ENCODE measurements around the gene CPS1.

The CPS1 gene

DNA sequence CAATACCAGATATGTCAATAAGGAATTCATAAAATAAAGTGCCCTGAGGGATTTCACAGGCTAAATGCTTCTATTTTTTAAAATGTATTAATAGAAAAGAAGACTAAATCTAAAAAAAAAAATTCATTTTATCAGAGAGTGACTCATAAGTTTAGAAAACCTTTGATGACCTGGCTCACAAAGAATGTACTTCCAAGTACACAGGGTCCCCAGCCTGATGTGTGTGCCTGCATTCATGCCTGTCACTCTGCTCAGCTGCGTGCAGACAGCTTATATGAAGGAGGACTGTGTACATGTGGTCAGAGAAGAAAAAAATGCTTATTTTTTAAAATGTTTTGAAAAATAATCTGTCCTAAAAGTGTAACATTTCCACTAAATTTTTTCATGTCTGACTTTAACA lies 3.0 kb upstream of the CPS1 start:
- H3K4me2 ChIP-seq (ENCODE audit: low read depth, low read length, poor library complexity, severe bottlenecking), result no peak overlapping the region
- H3K36me3 ChIP-seq (ENCODE audit: low read length), result no peaks in the 10 kb centered on the region
- H3F3A ChIP-seq (ENCODE audit: insufficient read depth), result no peaks in the 10 kb centered on the region
- H2AFZ ChIP-seq (ENCODE audit: low read depth, low read length, severe bottlenecking), result no peak overlapping the region
- H3K27ac ChIP-seq (ENCODE audit: low read depth, low read length), result no peak overlapping the region
- H3K79me2 ChIP-seq (ENCODE audit: insufficient read depth, low read length), result no peaks in the 10 kb centered on the region
- no peak overlapping the region for H3K9ac ChIP-seq (ENCODE audit: low read length)
- H3K9me2 ChIP-seq (replicated peaks; ENCODE audit: insufficient read depth, low read length), result no peaks in the 10 kb centered on the region
- H3K9me3 ChIP-seq (ENCODE audit: insufficient read depth, low read length), result no peaks in the 10 kb centered on the region
- no peak overlapping the region for H3K4me3 ChIP-seq (ENCODE audit: insufficient read depth, low read length, poor library complexity, severe bottlenecking)
- TF ChIP-seq EZH2phosphoT487 (conservative IDR thresholded peaks at IDR 0.05; ENCODE audit: low read length), result no peak
- no peak for TF ChIP-seq CTCF (IDR thresholded peaks at IDR 0.05; ENCODE audit: insufficient read depth, low read length, poor library complexity, severe bottlenecking)
- no peaks in the 10 kb centered on the region for H4K20me1 ChIP-seq (ENCODE audit: low read depth, low read length)
- no peaks in the 10 kb centered on the region for H3K27me3 ChIP-seq (ENCODE audit: low read length)

DNA sequence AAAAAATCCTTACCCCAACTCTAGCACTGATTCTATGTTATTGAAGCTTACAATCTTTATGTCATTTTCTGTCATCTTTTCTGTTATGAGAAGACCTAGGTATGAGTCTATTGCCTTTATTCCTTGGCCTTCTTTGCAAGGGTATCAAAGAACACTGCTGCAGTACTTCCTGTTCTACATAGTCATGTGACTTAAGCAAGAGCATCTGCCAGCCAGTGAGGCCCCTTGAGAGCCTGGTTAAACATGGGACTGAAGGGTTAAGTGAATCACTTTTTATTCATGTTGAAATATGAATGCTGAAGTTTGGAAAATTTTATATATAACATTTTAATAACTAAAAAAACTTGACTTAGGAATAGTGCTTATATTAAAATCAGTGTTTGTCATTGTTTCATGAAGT lies 844 bp upstream of the CPS1 start:
- Histone ChIP-seq H3K9ac (ENCODE audit: low read length) (no peak overlapping the region), H3K4me2 (ENCODE audit: low read depth, low read length, poor library complexity, severe bottlenecking) (no peak overlapping the region), H4K20me1 (ENCODE audit: low read depth, low read length) (no peaks in the 10 kb centered on the region), H3K36me3 (ENCODE audit: low read length) (no peaks in the 10 kb centered on the region), H3K9me3 (ENCODE audit: insufficient read depth, low read length) (no peaks in the 10 kb centered on the region), H3K4me3 (ENCODE audit: insufficient read depth, low read length, poor library complexity, severe bottlenecking) (no peak overlapping the region), H3K79me2 (ENCODE audit: insufficient read depth, low read length) (no peaks in the 10 kb centered on the region), H3K9me2 (replicated peaks; ENCODE audit: insufficient read depth, low read length) (no peaks in the 10 kb centered on the region), H3K27me3 (ENCODE audit: low read length) (no peaks in the 10 kb centered on the region), H2AFZ (ENCODE audit: low read depth, low read length, severe bottlenecking) (no peak overlapping the region), H3F3A (ENCODE audit: insufficient read depth) (no peaks in the 10 kb centered on the region), H3K27ac (ENCODE audit: low read depth, low read length) (no peak overlapping the region)
- TF ChIP-seq CTCF (IDR thresholded peaks at IDR 0.05; ENCODE audit: insufficient read depth, low read length, poor library complexity, severe bottlenecking), result no peak
- no peak for TF ChIP-seq EZH2phosphoT487 (conservative IDR thresholded peaks at IDR 0.05; ENCODE audit: low read length)

DNA sequence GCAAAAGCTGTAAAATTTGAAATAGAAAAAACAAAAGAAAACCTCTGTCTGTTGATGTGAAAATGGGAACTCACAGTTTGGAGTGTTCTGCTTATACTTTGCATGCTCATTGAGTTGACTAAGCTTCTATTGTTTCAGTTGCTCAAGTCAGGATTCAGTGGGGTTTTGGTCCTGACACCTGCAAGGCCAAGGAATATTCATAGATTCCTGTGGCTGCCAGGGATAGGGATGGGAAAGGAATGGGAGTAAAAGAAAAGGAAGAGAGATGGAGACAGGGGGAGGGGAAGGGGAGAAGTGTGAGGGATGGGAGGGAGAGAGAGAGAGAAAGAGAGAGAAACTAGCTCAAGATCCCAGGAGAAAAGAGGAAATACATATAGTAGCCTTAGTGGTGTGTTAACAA lies 1.3 kb downstream of the CPS1 start:
- Histone ChIP-seq H3K27ac (ENCODE audit: low read depth, low read length) (no peak overlapping the region), H3K27me3 (ENCODE audit: low read length) (no peaks in the 10 kb centered on the region), H3K9ac (ENCODE audit: low read length) (no peak overlapping the region), H3K4me3 (ENCODE audit: insufficient read depth, low read length, poor library complexity, severe bottlenecking) (no peak overlapping the region), H3K79me2 (ENCODE audit: insufficient read depth, low read length) (no peaks in the 10 kb centered on the region), H2AFZ (ENCODE audit: low read depth, low read length, severe bottlenecking) (no peak overlapping the region), H3K9me3 (ENCODE audit: insufficient read depth, low read length) (no peaks in the 10 kb centered on the region), H3K9me2 (replicated peaks; ENCODE audit: insufficient read depth, low read length) (no peaks in the 10 kb centered on the region), H3K4me2 (ENCODE audit: low read depth, low read length, poor library complexity, severe bottlenecking) (no peak overlapping the region), H4K20me1 (ENCODE audit: low read depth, low read length) (no peaks in the 10 kb centered on the region), H3F3A (ENCODE audit: insufficient read depth) (no peaks in the 10 kb centered on the region), H3K36me3 (ENCODE audit: low read length) (no peaks in the 10 kb centered on the region)
- TF ChIP-seq CTCF (IDR thresholded peaks at IDR 0.05; ENCODE audit: insufficient read depth, low read length, poor library complexity, severe bottlenecking) (no peak), EZH2phosphoT487 (conservative IDR thresholded peaks at IDR 0.05; ENCODE audit: low read length) (no peak)

DNA sequence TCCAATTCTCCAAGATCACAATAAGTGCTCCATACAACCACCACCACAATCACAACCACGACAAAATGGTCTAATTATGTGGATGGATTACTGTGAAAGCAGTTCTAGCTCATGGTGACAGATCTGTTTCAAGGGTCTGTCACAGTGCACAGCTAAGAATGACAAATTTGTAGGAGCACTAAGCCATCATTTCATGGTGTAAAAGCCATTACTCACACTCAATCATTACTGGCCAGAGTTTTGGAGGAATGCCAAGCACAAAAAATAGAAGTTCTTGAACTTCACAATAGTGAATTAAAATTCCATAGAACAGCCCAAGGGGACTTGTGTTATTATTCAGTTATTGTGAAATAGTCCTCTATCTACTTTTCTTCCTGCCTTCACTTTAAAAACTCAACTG lies 2.3 kb downstream of the CPS1 start:
- TF ChIP-seq CTCF (IDR thresholded peaks at IDR 0.05; ENCODE audit: insufficient read depth, low read length, poor library complexity, severe bottlenecking), result no peak
- TF ChIP-seq EZH2phosphoT487 (conservative IDR thresholded peaks at IDR 0.05; ENCODE audit: low read length), result no peak
- no peaks in the 10 kb centered on the region for H3K36me3 ChIP-seq (ENCODE audit: low read length)
- H3K9ac ChIP-seq (ENCODE audit: low read length), result no peak overlapping the region
- no peaks in the 10 kb centered on the region for H3K27me3 ChIP-seq (ENCODE audit: low read length)
- no peak overlapping the region for H2AFZ ChIP-seq (ENCODE audit: low read depth, low read length, severe bottlenecking)
- no peaks in the 10 kb centered on the region for H3K79me2 ChIP-seq (ENCODE audit: insufficient read depth, low read length)
- H3K4me3 ChIP-seq (ENCODE audit: insufficient read depth, low read length, poor library complexity, severe bottlenecking), result no peak overlapping the region
- no peaks in the 10 kb centered on the region for H4K20me1 ChIP-seq (ENCODE audit: low read depth, low read length)
- H3F3A ChIP-seq (ENCODE audit: insufficient read depth), result no peaks in the 10 kb centered on the region
- no peak overlapping the region for H3K27ac ChIP-seq (ENCODE audit: low read depth, low read length)
- no peak overlapping the region for H3K4me2 ChIP-seq (ENCODE audit: low read depth, low read length, poor library complexity, severe bottlenecking)
- no peaks in the 10 kb centered on the region for H3K9me2 ChIP-seq (replicated peaks; ENCODE audit: insufficient read depth, low read length)
- H3K9me3 ChIP-seq (ENCODE audit: insufficient read depth, low read length), result no peaks in the 10 kb centered on the region

Data from SU-DHL-6 (cell line).